Stimulated activated CD4-positive, alpha-beta T cell treated with anti-CD3 and anti-CD28 coated beads, Interleukin-12 subunit alpha, Interleukin-12 subunit beta, amount 100 ng/mL, for 48 hours (primary cell): ENCODE measurements around the gene BBC3.
"Not testable (repeated sequence)": the region's sequence is repeated elsewhere in the genome, so short reads cannot be mapped to it uniquely, and the experiment has no call there.

Experiments
- DNase-seq, 3 donors: peaks; one replicate each; pipeline ENCODE4 v3.0.0-alpha.2; 2020; ENCODE audit warnings: low read depth in 2 of 3, low spot score in 1 of 3

BBC3 gene

GRCh38 chr19:47230921-47231214 lies at the start of gene BBC3:
Gene BBC3, minus strand, starts transcription at chr19:47231199. Its CDS starts 2,768 bp downstream, at chr19:47228431.
- DNase-seq, result no peak

- peak; percentile 57 to 64 (median 57) for DNase-seq
Observed at GRCh38 chr19:47280183-47280797, 49.3 kb upstream of the BBC3 start.

- DNase-seq, result not testable (repeated sequence)
Observed at GRCh38 chr19:47276513-47276912, 45.5 kb upstream of the BBC3 start.

- no peak for DNase-seq
Observed at GRCh38 chr19:47275791-47276461, 44.9 kb upstream of the BBC3 start.

- DNase-seq, result no peak
Observed at GRCh38 chr19:47274891-47275761, 44.1 kb upstream of the BBC3 start.

GRCh38 chr19:47274071-47274890 lies 43.3 kb upstream of the BBC3 start, which contains the start of gene INAFM1:
Gene INAFM1, plus strand, starts transcription at chr19:47274885. Its CDS starts 35 bp downstream, at chr19:47274920.
- peak; percentile 99 to 100 (median 100) for DNase-seq

GRCh38 chr19:47273313-47274070 lies 42.5 kb upstream of the BBC3 start:
- peak; percentile 85 to 92 (median 86) for DNase-seq

- DNase-seq, result peak in 1 of 3 donors; percentile 24
Observed at GRCh38 chr19:47272448-47273312, 41.7 kb upstream of the BBC3 start.

- DNase-seq, result no peak
Observed at GRCh38 chr19:47271949-47272348, 41.0 kb upstream of the BBC3 start.

GRCh38 chr19:47270408-47270807 lies 39.4 kb upstream of the BBC3 start:
- DNase-seq, result no peak

GRCh38 chr19:47269596-47269995 lies 38.6 kb upstream of the BBC3 start:
- no peak for DNase-seq

GRCh38 chr19:47268028-47268427 lies 37.0 kb upstream of the BBC3 start:
- DNase-seq, result no peak

- DNase-seq, result no peak
Observed at GRCh38 chr19:47267350-47267759, 36.4 kb upstream of the BBC3 start.

- no peak for DNase-seq
Observed at GRCh38 chr19:47266401-47266941, 35.5 kb upstream of the BBC3 start.

- DNase-seq, result no peak
Observed at GRCh38 chr19:47264629-47265028, 33.6 kb upstream of the BBC3 start.

- DNase-seq, result not testable (repeated sequence)
Observed at GRCh38 chr19:47261946-47262793, 31.2 kb upstream of the BBC3 start.

- no peak for DNase-seq
Observed at GRCh38 chr19:47260476-47260875, 29.5 kb upstream of the BBC3 start.

GRCh38 chr19:47258895-47259555 lies 28.0 kb upstream of the BBC3 start:
- no peak for DNase-seq
